WTC11 (cell line): Measurements from ENCODE around the gene CITED1. TPM values are rescaled to one million over a fixed set of nuclear protein-coding genes. Genes with fewer than 3 reads are reported as not detected.

Experiments
- ATAC-seq: fragments of 200-7000 bp; cut with Tn5 transposase; 2 replicates; pipeline ENCODE4 v1.10.0; 2021; ENCODE audit warnings: mild to moderate bottlenecking, moderate library complexity
- CTCF ChIA-PET: fragments of 300-600 bp; sonication (Branson Sonifier 250); formaldehyde crosslinking; loops from one replicate; lab custom pipeline; 2021; ENCODE audit warnings: antibody characterized with exemption; lab: Charles Lee
- POLR2A ChIA-PET: fragments of 350-600 bp; sonication (Branson Sonifier 250); formaldehyde crosslinking; loops from one replicate; lab custom pipeline; 2021; ENCODE audit warnings: antibody characterized with exemption; lab: Charles Lee
- DNase-seq: peaks from one replicate; pipeline ENCODE4 v3.0.0; 2021; ENCODE audit warnings: low spot score
- H3K27ac Mint-ChIP-seq: 2 replicates; pipeline ENCODE4 v1.8.0; 2021; ENCODE audit warnings: mixed read lengths
- H3K27me3 Mint-ChIP-seq: 2 replicates; pipeline ENCODE4 v1.8.0; 2021; ENCODE audit warnings: low read depth, mild to moderate bottlenecking, moderate library complexity, mixed read lengths
- H3K36me3 Mint-ChIP-seq: 2 replicates; pipeline ENCODE4 v1.8.0; 2021; ENCODE audit warnings: mixed read lengths
- H3K4me1 Mint-ChIP-seq: 2 replicates; pipeline ENCODE4 v1.8.0; 2022; ENCODE audit warnings: mixed read lengths
- H3K4me3 Mint-ChIP-seq: 2 replicates; pipeline ENCODE4 v1.8.0; 2021; ENCODE audit warnings: mild to moderate bottlenecking, moderate library complexity, mixed read lengths
- H3K9me3 Mint-ChIP-seq: 2 replicates; pipeline ENCODE4 v1.8.0; 2021; ENCODE audit warnings: mixed read lengths
- AFF4 ChIP-seq: sonication (generic); formaldehyde crosslinking; IDR thresholded peaks from 2 replicates; pipeline ENCODE4 v1.8.1; 2023; ENCODE audit warnings: mild to moderate bottlenecking, missing genetic modification reagents, borderline replicate concordance
- CREM ChIP-seq: sonication (generic); formaldehyde crosslinking; IDR thresholded peaks from 2 replicates; pipeline ENCODE4 v1.8.1; 2022; ENCODE audit warnings: mild to moderate bottlenecking, missing genetic modification reagents, moderate library complexity
- FOXP1 ChIP-seq: sonication (generic); formaldehyde crosslinking; IDR thresholded peaks from 2 replicates; pipeline ENCODE4 v1.8.0; 2022; ENCODE audit warnings: missing genetic modification reagents, mild to moderate bottlenecking, moderate library complexity, borderline replicate concordance
- GRHL2 ChIP-seq: fragments of 250-450 bp; sonication (Bioruptor Pico); IDR thresholded peaks from 2 replicates; pipeline ENCODE4 v1.8.0; 2022; ENCODE audit warnings: mild to moderate bottlenecking, moderate library complexity; ENCODE audit not compliant: insufficient replicate concordance, severe bottlenecking
- GTF2I ChIP-seq: fragments of 250-450 bp; sonication (Bioruptor Pico); conservative IDR thresholded peaks from 2 replicates; pipeline ENCODE4 v1.4.0; 2021; ENCODE audit warnings: mild to moderate bottlenecking
- HMGXB4 ChIP-seq: sonication (generic); formaldehyde crosslinking; IDR thresholded peaks from 2 replicates; pipeline ENCODE4 v1.8.1; 2023; ENCODE audit warnings: mild to moderate bottlenecking, moderate library complexity, missing genetic modification reagents
- MAX ChIP-seq: sonication (generic); formaldehyde crosslinking; IDR thresholded peaks from 2 replicates; pipeline ENCODE4 v1.8.0; 2022; ENCODE audit warnings: mild to moderate bottlenecking, missing genetic modification reagents
- MXD4 ChIP-seq: fragments of 250-450 bp; sonication (Bioruptor Pico); IDR thresholded peaks from 2 replicates; pipeline ENCODE4 v1.8.0; 2021; ENCODE audit warnings: mild to moderate bottlenecking, moderate library complexity, borderline replicate concordance
- NFATC4 ChIP-seq: fragments of 250-450 bp; sonication (Bioruptor Pico); IDR thresholded peaks from 2 replicates; pipeline ENCODE4 v1.9.0; 2021; ENCODE audit warnings: mild to moderate bottlenecking
- PRDM15 ChIP-seq: sonication (generic); formaldehyde crosslinking; IDR thresholded peaks from 2 replicates; pipeline ENCODE4 v1.8.0; 2022; ENCODE audit warnings: missing genetic modification reagents
- SMAD3 ChIP-seq: sonication (generic); formaldehyde crosslinking; IDR thresholded peaks from 2 replicates; pipeline ENCODE4 v1.8.0; 2022; ENCODE audit warnings: missing genetic modification reagents, mild to moderate bottlenecking, borderline replicate concordance
- SOX15 ChIP-seq: fragments of 250-450 bp; sonication (Bioruptor Pico); IDR thresholded peaks from 2 replicates; pipeline ENCODE4 v1.9.0; 2021; ENCODE audit warnings: mild to moderate bottlenecking
- TCF7 ChIP-seq: sonication (generic); formaldehyde crosslinking; IDR thresholded peaks from 2 replicates; pipeline ENCODE4 v1.8.0; 2022; ENCODE audit warnings: mild to moderate bottlenecking, low read depth, missing genetic modification reagents, moderate library complexity
- TEAD1 ChIP-seq: sonication (generic); formaldehyde crosslinking; IDR thresholded peaks from 2 replicates; pipeline ENCODE4 v1.8.0; 2022; ENCODE audit warnings: mild to moderate bottlenecking, missing genetic modification reagents
- ZMAT4 ChIP-seq: fragments of 250-450 bp; sonication (Bioruptor Pico); IDR thresholded peaks from 2 replicates; pipeline ENCODE4 v1.9.0; 2021; ENCODE audit warnings: mild to moderate bottlenecking
- ZNF281 ChIP-seq: sonication (generic); formaldehyde crosslinking; IDR thresholded peaks from 2 replicates; pipeline ENCODE4 v1.8.0; 2023; ENCODE audit warnings: mild to moderate bottlenecking, missing genetic modification reagents
- ZNF317 ChIP-seq: sonication (generic); formaldehyde crosslinking; IDR thresholded peaks from 2 replicates; pipeline ENCODE4 v1.8.1; 2023; ENCODE audit warnings: low read depth, mild to moderate bottlenecking, moderate library complexity, missing genetic modification reagents, borderline replicate concordance
- ZNF423 ChIP-seq: fragments of 250-450 bp; sonication (Bioruptor Pico); IDR thresholded peaks from 2 replicates; pipeline ENCODE4 v2.1.2; 2022; ENCODE audit warnings: mild to moderate bottlenecking, moderate library complexity
- ZNF671 ChIP-seq: fragments of 250-450 bp; sonication (Bioruptor Pico); IDR thresholded peaks from 2 replicates; pipeline ENCODE4 v1.8.0; 2021; ENCODE audit warnings: mild to moderate bottlenecking
- total RNA-seq: library from RNA; stranded (reverse); gene quantifications from 3 replicates; pipeline ENCODE4 v1.2.3, GENCODE V29; 2021

Gene CITED1
- total RNA-seq, 1 experiment from 2014 or later, result 2.2 TPM

GRCh38 chrX:72309297-72310071, 3.8 kb upstream of the CITED1 start:
- H3K4me1 Mint-ChIP-seq, result peaks cover 22% of the 10 kb centered on the region
- H3K27ac Mint-ChIP-seq, result no peak overlapping the region
- no peaks in the 10 kb centered on the region for H3K9me3 Mint-ChIP-seq
- ATAC-seq (peak; percentile 9), DNase-seq (no peak)
- H3K36me3 Mint-ChIP-seq, result no peaks in the 10 kb centered on the region
- H3K27me3 Mint-ChIP-seq, result peaks cover 61% of the 10 kb centered on the region
- H3K4me3 Mint-ChIP-seq, result peak overlapping the region; percentile 69
- CTCF ChIA-PET, result interaction anchor here (1.0 to 4.4 kb wide), 3 partner anchors 11 to 231 kb away, joined by 3 to 40 read pairs (median 11); no protein-coding TSS in a partner anchor
- POLR2A ChIA-PET, result interaction anchor here (0.9 to 1.1 kb wide), 2 partner anchors 11 to 32 kb away, joined by 3 read pairs; partner anchors contain the start of gene RPS4X
- TF ChIP-seq CREM (CRISPR knock-in tag), result no peak
- no peak for TF ChIP-seq ZMAT4 (CRISPR knock-in tag)
- TF ChIP-seq GRHL2 (CRISPR knock-in tag), result no peak
- TF ChIP-seq SMAD3, result no peak
- TF ChIP-seq MXD4, result no peak
- no peak for TF ChIP-seq TEAD1 (CRISPR knock-in tag)
- no peak for TF ChIP-seq ZNF317
- no peak for TF ChIP-seq FOXP1 (CRISPR knock-in tag)
- no peak for TF ChIP-seq GTF2I (CRISPR knock-in tag)
- TF ChIP-seq HMGXB4 (CRISPR knock-in tag), result no peak
- no peak for TF ChIP-seq SOX15
- no peak for TF ChIP-seq ZNF671 (CRISPR knock-in tag)
- no peak for TF ChIP-seq AFF4 (CRISPR knock-in tag)

GRCh38 chrX:72308566-72309296, 3.0 kb upstream of the CITED1 start:
- CTCF ChIA-PET, result interaction anchor here (1.0 to 4.4 kb wide), 4 partner anchors 11 to 237 kb away, joined by 3 to 40 read pairs (median 10); no protein-coding TSS in a partner anchor
- Mint-ChIP-seq H3K9me3 (no peaks in the 10 kb centered on the region), H3K4me1 (peaks cover 25% of the 10 kb centered on the region), H3K4me3 (peak overlapping the region; percentile 69), H3K27me3 (peaks cover 66% of the 10 kb centered on the region), H3K27ac (no peak overlapping the region), H3K36me3 (no peaks in the 10 kb centered on the region)
- ATAC-seq, result peak; percentile 65
- POLR2A ChIA-PET, result interaction anchor here (0.9 to 1.1 kb wide), 2 partner anchors 11 to 32 kb away, joined by 3 read pairs; partner anchors contain the start of gene RPS4X
- peak; percentile 80 for DNase-seq
- TF ChIP-seq ZNF281 (CRISPR knock-in tag), result 0 out of 2 replicates have a peak, but pooled peaks have one; percentile 34
- peak; percentile 65; the same call in 1 of the 2 replicates for TF ChIP-seq ZNF423
- TF ChIP-seq TCF7, result no peak
- TF ChIP-seq PRDM15 (CRISPR knock-in tag), result peak; percentile 97
- TF ChIP-seq MAX, result peak; percentile 29; the same call in 1 of the 2 replicates
- no peak for TF ChIP-seq NFATC4 (CRISPR knock-in tag)
